HEK293T (cell line): Measurements from ENCODE around the gene C15orf40.

Experiments
- BHLHE40 ChIP-seq: fragments of 450-650 bp; IDR thresholded peaks from 2 replicates; pipeline ENCODE4 v1.6.1; 2016; ENCODE audit warnings: mild to moderate bottlenecking, moderate library complexity, borderline replicate concordance
- LEF1 ChIP-seq: fragments of 450-650 bp; IDR thresholded peaks from 2 replicates; pipeline ENCODE4 v1.6.1; 2017; ENCODE audit warnings: mild to moderate bottlenecking, borderline replicate concordance
- NFRKB ChIP-seq: fragments of 450-650 bp; IDR thresholded peaks from 2 replicates; pipeline ENCODE4 v1.6.1; 2016; ENCODE audit warnings: mild to moderate bottlenecking, moderate library complexity
- SUZ12 ChIP-seq: fragments of 450-650 bp; IDR thresholded peaks from 2 replicates; pipeline ENCODE4 v1.6.1; 2016; ENCODE audit warnings: mild to moderate bottlenecking

- no peak for TF ChIP-seq BHLHE40
- TF ChIP-seq LEF1 = no peak
- no peak for TF ChIP-seq NFRKB
- no peak for TF ChIP-seq SUZ12
Observed at GRCh38 chr15:82970078-82970686, 41.3 kb downstream of the C15orf40 start.
